GM12801 (cell line): Measurements from ENCODE around the gene SMIM45.

Source experiments
- CTCF ChIP-seq: IDR thresholded peaks from one replicate; pipeline ENCODE4 v1.5.1; 2011; ENCODE audit warnings: control low read depth; ENCODE audit not compliant: insufficient read length; ENCODE audit errors: extremely low read depth

SMIM45 gene

GRCh38 chr22:41917903-41918791, 33.8 kb upstream of the SMIM45 start:
- no peak for TF ChIP-seq CTCF

- no peak for TF ChIP-seq CTCF
Measured at GRCh38 chr22:41919357-41920224, 32.4 kb upstream of the SMIM45 start.

- TF ChIP-seq CTCF: no peak
Measured at GRCh38 chr22:41920271-41920976, 31.5 kb upstream of the SMIM45 start.

DNA sequence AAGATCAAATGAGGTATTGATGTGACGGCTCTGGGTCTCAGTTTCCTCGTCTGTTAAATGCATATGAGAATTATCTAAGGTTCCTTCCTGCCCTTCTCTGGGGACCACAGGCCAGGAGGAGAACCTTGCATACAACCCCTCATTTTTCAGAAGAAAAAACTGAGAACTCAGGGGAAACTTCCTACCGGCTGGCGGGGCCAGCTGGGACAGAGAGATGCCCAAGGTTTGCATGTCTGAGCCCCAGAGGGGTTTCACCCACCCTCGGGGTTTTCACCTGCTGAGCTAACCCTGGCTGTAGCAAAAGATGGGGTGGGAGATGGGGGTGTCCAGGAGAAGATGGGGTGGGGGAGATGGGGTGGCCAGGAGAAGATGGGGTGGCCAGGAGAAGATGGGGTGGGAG, 29.6 kb upstream of the SMIM45 start:
- no peak for TF ChIP-seq CTCF

- no peak for TF ChIP-seq CTCF
Measured at GRCh38 chr22:41922940-41923594, 28.9 kb upstream of the SMIM45 start.

DNA sequence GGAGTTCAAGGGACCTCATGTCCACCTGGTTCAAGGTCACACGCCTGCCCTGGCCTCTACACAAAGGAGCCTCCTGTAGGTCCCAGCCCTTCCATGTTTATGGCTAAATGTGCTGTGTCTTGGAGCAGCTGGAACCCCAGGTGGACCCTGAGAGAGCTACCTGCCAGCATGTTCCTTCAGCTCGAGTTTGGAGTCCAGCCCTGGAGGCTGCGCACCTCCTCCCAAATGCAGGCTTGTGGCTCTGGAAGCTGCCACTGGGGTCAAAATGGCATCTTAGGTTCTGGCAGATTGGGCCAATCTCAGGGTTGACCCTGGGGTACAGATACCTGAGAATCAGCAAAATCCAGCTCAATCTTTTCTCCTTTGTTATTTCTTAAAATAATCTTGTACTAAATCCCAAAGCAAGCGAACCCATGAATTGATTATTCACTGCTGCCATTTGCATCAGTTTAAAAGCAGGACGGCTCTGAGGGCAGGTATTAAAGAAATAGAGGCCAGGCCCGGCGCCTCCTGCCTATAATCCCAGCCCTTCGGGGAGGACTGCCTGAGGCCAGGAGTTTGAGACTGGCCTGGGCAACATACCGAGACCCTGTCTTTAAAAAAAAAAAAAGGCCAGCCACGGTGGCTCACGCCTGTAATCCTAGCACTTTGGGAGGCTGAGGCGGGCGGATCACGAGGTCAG, 28.2 kb upstream of the SMIM45 start:
- TF ChIP-seq CTCF: no peak
